ENCODE data around the gene PDLIM1.

DNA sequence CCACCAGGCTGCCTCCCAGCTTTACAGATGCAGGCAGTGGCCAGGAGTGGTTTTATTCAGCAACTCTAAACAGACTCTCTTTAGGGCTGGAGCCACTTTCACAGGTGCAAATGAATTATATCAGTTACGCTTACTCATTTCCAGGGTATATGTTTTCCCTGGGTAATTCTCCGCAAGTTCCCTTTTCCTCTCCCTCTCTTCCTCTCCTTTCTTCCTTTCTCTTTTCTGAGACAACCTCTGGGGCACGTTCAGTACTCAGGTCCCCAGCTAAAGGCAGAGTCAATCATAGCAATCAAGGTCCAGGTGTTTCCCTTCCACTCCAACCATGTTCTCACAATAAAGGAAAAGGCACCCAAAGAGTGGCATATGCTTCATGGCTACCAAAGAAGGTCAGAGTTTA is 41.3 kb downstream of the PDLIM1 start:
- TF ChIP-seq CTCF (IDR thresholded peaks at IDR 0.05) (no peak), ZFX (IDR thresholded peaks at IDR 0.05; ENCODE audit: borderline replicate concordance) (no peak)
